ENCODE results near the gene ELMOD3. TPM values are rescaled to one million over a fixed set of nuclear protein-coding genes. Genes with fewer than 3 reads are reported as not detected.

The ELMOD3 gene
- total and polyA plus RNA-seq, 12 donors, result 7.3 to 23.8 (median 9.3) TPM

- Histone ChIP-seq H3K4me1 (peaks cover 0 to 12% (median 0%) of the 10 kb centered on the region in 9 donors), H3K36me3 (peaks cover 0 to 55% (median 0%) of the 10 kb centered on the region in 9 donors), H3K4me3 (no peak overlapping the region), H3K27ac (no peak overlapping the region), H3K9me3 (peaks cover 0 to 18% (median 0%) of the 10 kb centered on the region in 11 donors), H3K27me3 (no peaks in the 10 kb centered on the region)
- TF ChIP-seq CTCF (IDR thresholded peaks at IDR 0.05), result no peak
- intact Hi-C loops (cut with DNase I), result no loop called here
- WGBS, 2 donors, result 91 to 92% methylated on average over 8 of the region's 8 CpGs
- no peak for DNase-seq
- no peak for ATAC-seq
Observed at GRCh38 chr2:85400023-85400422, 45.5 kb downstream of the ELMOD3 start.

- H3K4me3 ChIP-seq, result no peak overlapping the region
- no peak for TF ChIP-seq CTCF (IDR thresholded peaks at IDR 0.05)
- WGBS, 2 donors, result 82 to 84% methylated on average over 14 of the region's 14 CpGs
- H3K4me1 ChIP-seq, result peaks cover 0 to 20% (median 0%) of the 10 kb centered on the region in 9 donors
- H3K27ac ChIP-seq, result no peak overlapping the region
- peaks cover 0 to 47% (median 0%) of the 10 kb centered on the region in 9 donors for H3K36me3 ChIP-seq
- DNase-seq (no peak), ATAC-seq (peak in 1 of 8 donors; percentile 20)
- H3K27me3 ChIP-seq, result no peaks in the 10 kb centered on the region
- H3K9me3 ChIP-seq, result peaks cover 0 to 18% (median 0%) of the 10 kb centered on the region in 11 donors
- intact Hi-C loops (cut with DNase I), result no loop called here
Observed at GRCh38 chr2:85400541-85401463, 46.2 kb downstream of the ELMOD3 start.

- H3K4me1 ChIP-seq, result peaks cover 0 to 26% (median 0%) of the 10 kb centered on the region in 9 donors
- 93% methylated on average over 7 of the region's 7 CpGs for WGBS, 2 donors
- no peak for ATAC-seq
- no peak overlapping the region for H3K4me3 ChIP-seq
- DNase-seq, result no peak
- intact Hi-C loops (cut with DNase I), result no loop called here
- no peak for TF ChIP-seq CTCF (IDR thresholded peaks at IDR 0.05)
- peaks cover 0 to 44% (median 0%) of the 10 kb centered on the region in 9 donors for H3K36me3 ChIP-seq
- H3K27ac ChIP-seq, result no peak overlapping the region
- peaks cover 0 to 18% (median 0%) of the 10 kb centered on the region in 11 donors for H3K9me3 ChIP-seq
- no peaks in the 10 kb centered on the region for H3K27me3 ChIP-seq
Observed at GRCh38 chr2:85401464-85401805, 46.9 kb downstream of the ELMOD3 start.

- no peak for ATAC-seq
Observed at GRCh38 chr2:85401844-85402243, 47.3 kb downstream of the ELMOD3 start.

More at GRCh38 chr2:85401844-85402243, 47.3 kb downstream of the ELMOD3 start:
- H3K4me3 ChIP-seq, result no peak overlapping the region
- intact Hi-C loops (cut with DNase I), result no loop called here
- no peak for DNase-seq
- H3K4me1 ChIP-seq, result peaks cover 0 to 30% (median 0%) of the 10 kb centered on the region in 9 donors
- no peak overlapping the region for H3K27ac ChIP-seq
- TF ChIP-seq CTCF (IDR thresholded peaks at IDR 0.05), result no peak
- 91 to 96% methylated on average over 8 of the region's 8 CpGs for WGBS, 2 donors
- no peaks in the 10 kb centered on the region for H3K27me3 ChIP-seq
- H3K9me3 ChIP-seq, result peaks cover 0 to 18% (median 0%) of the 10 kb centered on the region in 11 donors
- H3K36me3 ChIP-seq, result peaks cover 0 to 44% (median 0%) of the 10 kb centered on the region in 9 donors
